HG02943 (cell line): Measurements from ENCODE around the gene ESYT3.

Experiments used
- ATAC-seq: cut with Tn5 transposase; IDR thresholded peaks from one replicate; pipeline ENCODE4 v1.9.1; 2021; ENCODE audit warnings: mild to moderate bottlenecking, low read depth, moderate library complexity; ENCODE audit not compliant: unreplicated experiment

Gene ESYT3

GRCh38 chr3:138434276-138434874, at the start of gene ESYT3:
ESYT3 (plus strand) TSS chr3:138434616; CDS start chr3:138434799, 183 bp downstream.
- ATAC-seq: no peak

GRCh38 chr3:138384976-138385375, 49.4 kb upstream of the ESYT3 start:
- ATAC-seq: no peak

- no peak for ATAC-seq
Observed at GRCh38 chr3:138389144-138389601, 45.2 kb upstream of the ESYT3 start.

- no peak for ATAC-seq
Observed at GRCh38 chr3:138389841-138390581, 44.4 kb upstream of the ESYT3 start.

GRCh38 chr3:138390582-138390932, 43.9 kb upstream of the ESYT3 start:
- no peak for ATAC-seq

- no peak for ATAC-seq
Observed at GRCh38 chr3:138394156-138394555, 40.3 kb upstream of the ESYT3 start.

- ATAC-seq: no peak
Observed at GRCh38 chr3:138394686-138395085, 39.7 kb upstream of the ESYT3 start.

- ATAC-seq: no peak
Observed at GRCh38 chr3:138395865-138396751, 38.3 kb upstream of the ESYT3 start.

- no peak for ATAC-seq
Observed at GRCh38 chr3:138396752-138397410, 37.5 kb upstream of the ESYT3 start.

GRCh38 chr3:138397983-138398382, 36.4 kb upstream of the ESYT3 start:
- ATAC-seq: no peak

- no peak for ATAC-seq
Observed at GRCh38 chr3:138398791-138399575, 35.4 kb upstream of the ESYT3 start.

GRCh38 chr3:138399766-138400165, 34.6 kb upstream of the ESYT3 start:
- ATAC-seq: no peak

GRCh38 chr3:138400651-138401070, 33.8 kb upstream of the ESYT3 start:
- no peak for ATAC-seq

- no peak for ATAC-seq
Observed at GRCh38 chr3:138401834-138402233, 32.6 kb upstream of the ESYT3 start.

GRCh38 chr3:138404121-138404520, 30.3 kb upstream of the ESYT3 start:
- ATAC-seq: no peak

GRCh38 chr3:138405001-138405400, 29.4 kb upstream of the ESYT3 start:
- ATAC-seq: no peak

GRCh38 chr3:138405486-138405885, 28.9 kb upstream of the ESYT3 start:
- ATAC-seq: no peak

GRCh38 chr3:138406606-138407005, 27.8 kb upstream of the ESYT3 start:
- ATAC-seq: no peak

- no peak for ATAC-seq
Observed at GRCh38 chr3:138407236-138407907, 27.0 kb upstream of the ESYT3 start.
